IPS-15b (cell line): ENCODE data around the gene GAGE2A.

Experiments used
- H3K27me3 ChIP-seq: one replicate; pipeline ENCODE4 v1.6.1; 2013; ENCODE audit warnings: low read length; ENCODE audit not compliant: control insufficient read depth, insufficient read depth
- H3K36me3 ChIP-seq: one replicate; pipeline ENCODE4 v1.6.1; 2013; ENCODE audit warnings: low read length; ENCODE audit not compliant: control insufficient read depth, insufficient read depth
- H3K4me1 ChIP-seq: one replicate; pipeline ENCODE4 v1.6.1; 2013; ENCODE audit warnings: mild to moderate bottlenecking, low read length; ENCODE audit not compliant: control insufficient read depth, insufficient read depth
- H3K4me3 ChIP-seq: one replicate; pipeline ENCODE4 v1.5.1; 2013; ENCODE audit warnings: low read depth, low read length
- H3K9ac ChIP-seq: one replicate; pipeline ENCODE4 v1.6.1; 2013; ENCODE audit warnings: low read depth, mild to moderate bottlenecking, low read length
- H3K9me3 ChIP-seq: one replicate; pipeline ENCODE4 v1.6.1; 2013; ENCODE audit warnings: mild to moderate bottlenecking, low read length; ENCODE audit not compliant: control insufficient read depth, insufficient read depth

GAGE2A gene

DNA sequence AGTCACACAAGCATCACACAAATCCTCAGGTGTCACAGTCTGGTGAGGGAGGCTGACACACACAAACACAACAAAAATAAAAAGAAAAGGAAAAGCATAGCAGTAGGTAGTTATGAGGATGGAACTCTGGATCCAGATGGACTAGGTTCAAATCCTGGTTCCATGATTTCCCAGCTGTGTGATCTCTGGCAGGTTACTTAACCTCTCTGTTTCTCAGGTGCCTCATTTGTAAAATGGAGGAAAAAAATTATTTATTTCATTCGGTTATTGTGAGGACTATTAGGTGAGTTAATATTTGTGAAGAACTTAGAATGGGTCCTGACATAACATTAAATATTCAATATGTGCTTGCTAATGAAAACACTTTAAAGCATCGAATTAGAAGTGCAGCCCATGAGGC, 29.3 kb downstream of the GAGE2A start:
- Histone ChIP-seq H3K27me3 (no peaks in the 10 kb centered on the region), H3K9me3 (no peaks in the 10 kb centered on the region), H3K9ac (no peak overlapping the region), H3K36me3 (no peaks in the 10 kb centered on the region), H3K4me1 (no peaks in the 10 kb centered on the region), H3K4me3 (no peak overlapping the region)

DNA sequence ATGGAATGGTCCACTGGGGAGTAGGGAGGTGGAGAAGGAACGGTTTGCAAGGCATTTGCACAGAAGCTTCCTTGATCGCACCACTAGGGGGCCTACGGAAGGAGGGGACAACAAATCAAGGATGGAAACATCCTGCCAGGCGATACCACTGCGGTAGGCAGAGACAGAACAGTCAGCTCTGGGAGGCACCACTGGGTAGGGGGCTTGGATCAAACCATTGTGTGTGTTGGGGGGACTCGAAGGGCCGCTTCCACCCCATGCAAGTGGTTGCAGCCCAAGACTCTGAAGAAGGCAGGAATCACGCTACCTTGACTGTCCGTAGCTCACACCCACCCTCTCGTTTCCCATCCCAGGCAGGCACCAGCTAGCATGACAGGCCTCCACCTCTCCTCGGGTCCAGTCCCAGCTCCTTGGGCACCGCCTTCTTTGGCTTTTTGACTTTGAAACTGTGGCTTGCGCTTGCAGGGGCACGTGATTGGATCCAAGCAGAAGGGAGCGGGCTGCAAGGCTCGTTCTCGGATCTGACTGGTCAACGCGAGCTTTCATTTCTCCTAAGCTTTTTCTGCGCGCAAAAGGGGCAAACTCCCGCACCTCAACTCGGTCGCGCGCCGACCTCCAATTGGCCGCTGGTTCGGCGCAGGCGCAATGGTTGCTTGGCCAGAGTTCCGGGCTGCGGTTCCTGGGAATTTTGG, 37.9 kb downstream of the GAGE2A start:
- Histone ChIP-seq H3K27me3 (no peaks in the 10 kb centered on the region), H3K9me3 (peaks cover 8% of the 10 kb centered on the region), H3K36me3 (no peaks in the 10 kb centered on the region), H3K4me3 (peak overlapping the region; percentile 33), H3K9ac (no peak overlapping the region), H3K4me1 (no peaks in the 10 kb centered on the region)

DNA sequence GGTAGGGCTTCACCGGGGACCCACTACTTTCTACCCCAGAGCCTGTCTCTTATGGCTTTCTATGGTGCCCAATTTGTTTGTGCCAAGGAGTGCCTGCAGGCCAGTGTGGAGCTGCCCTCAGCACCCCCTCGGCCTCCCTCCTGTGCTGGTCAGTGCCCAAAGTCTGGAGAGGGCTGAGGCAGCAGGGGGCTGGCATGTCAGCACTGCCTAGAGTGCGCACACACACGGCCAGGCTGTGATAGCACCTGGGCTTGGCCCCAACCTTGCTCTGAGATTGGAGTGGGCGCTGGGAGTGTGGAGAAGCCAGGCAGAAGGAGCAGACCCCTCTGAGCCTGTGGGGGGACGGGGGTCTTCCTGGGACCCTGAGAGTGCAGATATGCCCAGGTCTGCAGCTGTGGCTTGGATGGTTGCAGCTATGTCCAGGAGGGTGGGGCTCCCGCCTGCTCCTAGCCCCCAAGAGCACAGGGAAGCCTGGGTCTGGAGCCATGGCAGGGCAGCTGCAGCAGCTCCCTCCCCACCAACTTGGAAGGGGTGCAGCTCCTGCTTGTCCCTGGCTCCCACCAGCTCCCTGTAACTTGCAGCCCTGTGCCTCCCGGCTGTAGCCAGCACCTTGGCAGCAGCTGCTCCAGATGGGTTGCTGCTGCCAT, 55.8 kb downstream of the GAGE2A start:
- Histone ChIP-seq H3K27me3 (no peaks in the 10 kb centered on the region), H3K9ac (no peak overlapping the region), H3K36me3 (no peaks in the 10 kb centered on the region), H3K4me3 (no peak overlapping the region), H3K4me1 (no peaks in the 10 kb centered on the region), H3K9me3 (no peaks in the 10 kb centered on the region)
